ENCODE data around the gene NGDN. TPM values are rescaled to one million over a fixed set of nuclear protein-coding genes. Genes with fewer than 3 reads are reported as not detected.
A peak's percentile ranks its signal among the peaks of the same experiment; 100 is the strongest.

Gene NGDN
- total and polyA plus RNA-seq, 2 of the 4 experiments (the other 2 are of a cell fraction): 48.1 to 49.8 TPM

GRCh38 chr14:23512156-23512555, 42.7 kb downstream of the NGDN start:
- Histone ChIP-seq H4K8ac (ENCODE audit: low read depth in 2 of 2, low read length in 2 of 2) (no peak overlapping the region), H2BK20ac (ENCODE audit: low read depth, low read length) (no peak overlapping the region), H2AFZ (replicated peaks; ENCODE audit: low read length, poor library complexity) (peak overlapping the region; percentile 71), H2BK15ac (ENCODE audit: low read depth, low read length) (no peak overlapping the region), H4K20me1 (ENCODE audit: insufficient read depth, low read length) (no peaks in the 10 kb centered on the region), H3K4me3 (ENCODE audit: insufficient read depth, low read depth, low read length) (peak overlapping the region; percentile 46), H2AK9ac (replicated peaks; ENCODE audit: low read depth, low read length, poor library complexity) (peak overlapping the region; percentile 34), H3K27me3 (ENCODE audit: control insufficient read depth, insufficient read depth, low read length) (no peaks in the 10 kb centered on the region), H3K9ac (ENCODE audit: low read depth, low read length) (peak overlapping the region; percentile 55; the same call in 1 of the 2 replicates), H3K9me1 (ENCODE audit: insufficient read depth, low read length) (peaks cover 4% of the 10 kb centered on the region; the same call in 1 of the 2 replicates), H2AK5ac (ENCODE audit: low read depth, low read length) (no peak overlapping the region), H3K4ac (ENCODE audit: low read depth, low read length) (no peak overlapping the region), H3K23ac (ENCODE audit: low read depth, low read length) (no peak overlapping the region), H3K4me1 (ENCODE audit: control insufficient read depth, insufficient read depth, low read length) (no peaks in the 10 kb centered on the region), H4K5ac (ENCODE audit: low read depth, low read length) (peak overlapping the region; percentile 81; the same call in 1 of the 2 replicates), H2BK120ac (ENCODE audit: low read depth, low read length) (no peak overlapping the region), H3K36me3 (ENCODE audit: control insufficient read depth, insufficient read depth, low read length) (no peaks in the 10 kb centered on the region), H3K18ac (ENCODE audit: low read depth, low read length) (no peak overlapping the region), H3K9me3 (ENCODE audit: control insufficient read depth, insufficient read depth, low read length) (no peaks in the 10 kb centered on the region), H4K91ac (ENCODE audit: insufficient read depth, low read depth, low read length) (no peak overlapping the region), H3K79me1 (ENCODE audit: low read depth in 1 of 2, low read length in 2 of 2) (no peaks in the 10 kb centered on the region), H2BK5ac (ENCODE audit: low read depth, low read length, poor library complexity, severe bottlenecking) (no peak overlapping the region), H3K56ac (ENCODE audit: extremely low read depth, insufficient read depth, low read length) (no peak overlapping the region), H3K27ac (ENCODE audit: insufficient read depth, low read length) (no peak overlapping the region), H3K14ac (replicated peaks; ENCODE audit: low read depth, low read length) (no peak overlapping the region), H3K4me2 (ENCODE audit: low read depth, low read length) (peak overlapping the region; percentile 83)
- dilution Hi-C loops (cut with HindIII; ENCODE audit: low sequenced_read_pairs, unreplicated experiment): no loop called here
- intact Hi-C loops (cut with micrococcal nuclease): no loop called here
- no CpG with 5 or more reads among the region's 13 CpGs for WGBS, 2 experiments (ENCODE audit: extremely low coverage in 2 of 2, insufficient read length in 1 of 2)
- peak; percentile 24; the same call in 1 of the 2 replicates for ATAC-seq (ENCODE audit: low read depth)
- in situ Hi-C loops (cut with MboI; ENCODE audit: low sequenced_read_pairs): no loop called here
- POLR2A ChIA-PET (ENCODE audit: unreplicated experiment): no interaction called here
- no TSS peak for BruUV-seq (replicated peaks)
- no peak for TF ChIP-seq CEBPB (IDR thresholded peaks at IDR 0.05; ENCODE audit: low read depth, low read length)
- TF ChIP-seq, protein P1, sequence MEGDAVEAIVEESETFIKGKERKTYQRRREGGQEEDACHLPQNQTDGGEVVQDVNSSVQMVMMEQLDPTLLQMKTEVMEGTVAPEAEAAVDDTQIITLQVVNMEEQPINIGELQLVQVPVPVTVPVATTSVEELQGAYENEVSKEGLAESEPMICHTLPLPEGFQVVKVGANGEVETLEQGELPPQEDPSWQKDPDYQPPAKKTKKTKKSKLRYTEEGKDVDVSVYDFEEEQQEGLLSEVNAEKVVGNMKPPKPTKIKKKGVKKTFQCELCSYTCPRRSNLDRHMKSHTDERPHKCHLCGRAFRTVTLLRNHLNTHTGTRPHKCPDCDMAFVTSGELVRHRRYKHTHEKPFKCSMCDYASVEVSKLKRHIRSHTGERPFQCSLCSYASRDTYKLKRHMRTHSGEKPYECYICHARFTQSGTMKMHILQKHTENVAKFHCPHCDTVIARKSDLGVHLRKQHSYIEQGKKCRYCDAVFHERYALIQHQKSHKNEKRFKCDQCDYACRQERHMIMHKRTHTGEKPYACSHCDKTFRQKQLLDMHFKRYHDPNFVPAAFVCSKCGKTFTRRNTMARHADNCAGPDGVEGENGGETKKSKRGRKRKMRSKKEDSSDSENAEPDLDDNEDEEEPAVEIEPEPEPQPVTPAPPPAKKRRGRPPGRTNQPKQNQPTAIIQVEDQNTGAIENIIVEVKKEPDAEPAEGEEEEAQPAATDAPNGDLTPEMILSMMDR (conservative IDR thresholded peaks at IDR 0.05; ENCODE audit: low read depth, low read length): no peak
- no peak for TF ChIP-seq NFE2L2 (IDR thresholded peaks at IDR 0.05; ENCODE audit: low read depth, low read length)
- no peak for TF ChIP-seq MAFK (IDR thresholded peaks at IDR 0.05; ENCODE audit: low read depth, low read length)
- no peak for TF ChIP-seq MXI1 (IDR thresholded peaks at IDR 0.05; ENCODE audit: borderline replicate concordance, low read depth, low read length)
- no peak for TF ChIP-seq RAD21 (IDR thresholded peaks at IDR 0.05; ENCODE audit: low read length)
- TF ChIP-seq SMC3 (IDR thresholded peaks at IDR 0.05; ENCODE audit: low read depth, low read length): no peak
- no peak for TF ChIP-seq BHLHE40 (IDR thresholded peaks at IDR 0.05; ENCODE audit: low read depth, low read length)
- TF ChIP-seq RFX5 (IDR thresholded peaks at IDR 0.05; ENCODE audit: low read depth, low read length): no peak
- CTCF ChIA-PET: no interaction called here
- no peak for DNase-seq

Data from IMR-90 (cell line).